ENCODE data around the gene DNAH11.
A peak's percentile ranks its signal among the peaks of the same experiment; 100 is the strongest.
"Not testable (repeated sequence)": the region's sequence is repeated elsewhere in the genome, so short reads cannot be mapped to it uniquely, and the experiment has no call there.

DNAH11 gene

DNA sequence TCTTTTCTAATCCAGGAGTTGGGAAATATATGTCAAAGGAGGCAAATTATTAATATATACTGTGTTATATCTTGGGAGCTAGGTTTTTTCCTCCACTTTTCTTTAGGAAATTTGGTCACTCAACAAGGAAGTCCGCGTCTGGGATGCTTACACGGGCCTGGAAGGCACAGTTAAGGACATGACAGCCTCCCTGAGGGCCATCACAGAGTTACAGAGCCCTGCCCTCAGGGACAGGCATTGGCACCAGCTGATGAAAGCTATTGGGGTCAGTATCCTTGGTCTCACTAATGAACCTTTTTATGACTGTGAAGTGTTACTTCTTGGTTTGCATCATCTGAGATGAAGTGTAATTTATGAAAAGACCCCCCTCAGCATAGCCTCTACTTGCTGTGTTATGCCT is 74.7 kb downstream of the DNAH11 start:
- DNase-seq (ENCODE audit: low read depth): no peak

DNA sequence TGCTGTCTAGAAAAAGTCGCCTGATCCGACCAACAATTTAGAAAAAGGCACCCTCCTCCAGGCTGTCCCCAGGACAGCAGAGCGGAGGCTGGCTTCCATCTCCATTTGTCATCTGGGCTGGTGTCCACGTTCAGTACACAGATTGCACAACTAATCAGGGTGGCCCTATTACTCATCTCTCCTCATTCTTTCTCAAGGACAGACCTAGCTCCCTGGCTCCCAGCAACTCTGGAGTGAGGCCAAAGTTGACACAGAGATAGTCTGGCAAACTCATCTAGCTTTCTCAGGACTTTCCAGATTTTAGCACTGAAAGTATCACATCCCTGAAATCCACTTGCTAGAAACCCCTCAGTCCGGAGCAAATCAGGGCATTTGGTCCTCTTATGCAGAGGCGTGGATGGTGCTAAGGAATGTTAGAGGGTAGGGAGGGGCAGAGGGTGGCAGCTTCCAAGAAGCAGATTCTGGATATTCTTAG is 75.1 kb downstream of the DNAH11 start:
- DNase-seq (ENCODE audit: low read depth): peak; percentile 80

DNA sequence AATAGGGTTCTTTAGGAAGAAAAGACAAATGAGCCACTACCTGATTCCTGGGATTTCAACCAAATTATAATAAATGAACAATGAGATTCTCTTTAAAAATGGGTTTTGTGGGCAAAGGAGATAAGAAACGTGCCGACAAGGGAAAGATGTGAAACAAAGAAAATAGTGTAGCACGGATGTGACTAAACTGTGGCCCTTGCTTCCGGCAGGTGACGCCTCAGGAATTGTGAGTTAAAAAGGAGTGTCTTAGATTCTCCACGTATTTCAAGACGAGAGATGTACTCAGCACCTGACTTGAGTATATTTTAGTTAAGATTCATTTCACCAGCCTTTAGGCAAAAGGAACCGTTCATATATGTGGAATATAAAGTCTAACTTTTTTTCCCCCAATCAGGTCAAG is 75.9 kb downstream of the DNAH11 start:
- no peak for DNase-seq (ENCODE audit: low read depth)

DNA sequence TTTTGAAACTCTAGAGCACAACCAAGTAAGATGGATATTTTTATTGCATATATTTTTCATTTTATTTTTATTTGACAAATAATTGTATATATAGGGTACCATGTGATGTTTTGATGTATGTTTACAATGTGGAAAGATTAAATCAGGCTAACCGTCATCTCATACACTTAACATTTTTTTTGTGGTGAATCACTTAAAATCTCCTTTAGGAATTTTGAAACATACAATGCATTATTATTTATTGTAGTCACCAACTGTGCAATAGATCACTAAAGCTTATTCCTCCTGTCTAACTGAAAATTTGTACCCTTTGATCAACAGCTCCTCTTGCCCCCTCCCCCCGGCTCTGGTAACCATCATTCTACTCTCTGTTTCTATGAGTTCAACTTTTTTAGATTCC is 77.2 kb downstream of the DNAH11 start:
- DNase-seq (ENCODE audit: low read depth): no peak

DNA sequence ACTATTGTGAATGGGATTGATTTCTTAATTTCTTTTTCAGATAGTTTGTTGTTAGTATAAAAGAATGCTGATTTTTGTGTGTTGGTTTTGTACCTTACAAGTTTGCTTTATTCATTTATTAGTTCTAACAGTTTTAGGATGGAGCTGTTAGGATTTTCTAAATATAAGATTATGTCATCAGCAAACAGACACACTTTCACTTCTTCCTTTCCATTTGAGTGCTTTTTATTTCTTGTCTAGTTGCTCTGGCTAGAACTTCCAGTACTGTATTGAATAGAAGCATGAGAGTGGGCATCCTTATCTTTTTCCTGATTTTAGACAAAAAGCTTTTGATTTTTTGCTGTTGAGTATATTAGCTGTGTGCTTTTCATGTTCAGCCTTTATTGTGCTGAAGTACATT is 81.5 kb downstream of the DNAH11 start:
- no peak for DNase-seq (ENCODE audit: low read depth)

DNA sequence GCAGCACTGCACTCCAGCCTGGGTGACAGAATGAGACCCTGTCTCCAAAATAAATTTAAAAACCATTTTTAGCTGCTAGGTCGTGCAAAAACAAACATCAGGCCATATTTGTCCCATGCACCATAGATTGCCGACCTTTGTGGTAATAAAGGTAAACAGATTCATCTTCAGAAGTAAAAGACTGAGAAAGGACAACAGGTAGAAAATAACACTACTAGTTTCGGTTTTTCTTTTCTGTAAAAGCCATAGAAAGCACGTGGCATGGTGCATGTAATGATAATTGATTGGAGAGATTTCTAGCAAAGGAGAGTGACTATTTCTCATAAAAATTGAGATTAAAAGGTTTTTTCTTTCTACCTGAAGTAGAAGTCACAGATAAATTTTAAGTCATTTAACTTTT is 93.9 kb downstream of the DNAH11 start:
- DNase-seq (ENCODE audit: low read depth): no peak

DNA sequence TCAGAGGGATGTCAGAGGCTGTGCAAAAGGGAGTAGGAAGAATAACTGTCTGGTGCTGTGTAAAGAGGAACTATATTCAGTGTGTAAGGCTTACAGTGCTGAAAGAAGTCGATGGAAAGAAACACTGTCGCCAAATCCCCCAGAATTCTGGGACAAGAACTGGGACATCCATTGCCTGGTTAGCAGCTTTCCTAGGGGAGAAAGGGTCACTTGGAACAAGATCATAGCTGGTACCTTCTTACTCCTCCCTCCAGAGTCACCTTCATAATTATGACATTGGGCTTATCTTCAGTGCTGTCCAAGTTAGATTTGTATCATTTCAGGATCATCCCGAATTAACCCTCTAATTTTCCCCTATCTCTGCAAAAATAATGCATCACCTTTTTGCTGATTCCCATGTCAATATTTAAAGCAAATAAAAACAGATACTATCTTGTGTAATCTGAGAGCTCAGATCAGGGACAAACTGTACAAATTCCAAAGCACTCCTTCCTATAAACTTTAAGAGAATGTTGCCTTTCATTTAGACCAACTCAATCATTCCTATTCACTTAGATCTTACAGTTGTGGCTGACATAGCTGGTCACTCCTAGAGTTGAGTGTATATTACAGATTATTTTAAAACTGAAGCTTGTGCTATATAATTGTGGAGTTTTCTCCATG is 96.5 kb downstream of the DNAH11 start:
- no peak for DNase-seq (ENCODE audit: low read depth)

DNA sequence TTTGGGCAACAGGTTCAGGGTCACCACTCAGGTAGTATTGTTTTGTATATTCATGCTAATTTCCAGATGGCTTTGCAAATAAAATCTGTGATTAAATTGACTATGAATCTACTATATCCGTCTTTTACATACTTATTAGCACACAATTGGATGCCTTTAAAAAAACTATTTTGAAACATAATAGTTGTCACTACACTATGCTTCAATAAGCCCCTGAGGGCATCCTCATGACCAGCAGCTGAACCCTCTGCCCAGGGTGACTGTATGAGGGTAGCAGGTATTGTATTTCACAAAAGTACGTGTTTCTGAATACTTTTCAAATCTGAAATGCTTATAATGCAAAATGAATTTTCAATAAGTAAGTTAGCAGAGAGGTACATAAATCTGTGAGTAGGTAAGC is 97.3 kb downstream of the DNAH11 start:
- DNase-seq (ENCODE audit: low read depth): no peak

DNA sequence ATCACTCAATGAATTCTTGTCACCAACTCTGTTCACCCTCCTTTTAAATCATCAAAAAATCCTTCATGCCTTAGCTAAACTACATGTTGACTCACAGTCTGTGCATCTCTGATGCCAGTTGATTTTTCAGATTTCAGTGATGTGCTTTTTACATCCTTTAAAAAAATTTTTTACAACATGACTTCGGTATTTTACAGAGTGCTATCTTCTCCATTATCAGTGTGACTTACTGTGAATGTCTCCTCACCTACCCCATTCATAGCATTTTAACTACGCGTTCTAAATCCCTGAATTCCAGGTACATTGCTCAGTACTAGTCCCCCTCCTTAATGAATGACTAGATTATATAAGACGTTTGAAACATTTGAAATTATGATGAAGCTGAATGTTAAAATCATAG is 98.7 kb downstream of the DNAH11 start:
- DNase-seq (ENCODE audit: low read depth): no peak

DNA sequence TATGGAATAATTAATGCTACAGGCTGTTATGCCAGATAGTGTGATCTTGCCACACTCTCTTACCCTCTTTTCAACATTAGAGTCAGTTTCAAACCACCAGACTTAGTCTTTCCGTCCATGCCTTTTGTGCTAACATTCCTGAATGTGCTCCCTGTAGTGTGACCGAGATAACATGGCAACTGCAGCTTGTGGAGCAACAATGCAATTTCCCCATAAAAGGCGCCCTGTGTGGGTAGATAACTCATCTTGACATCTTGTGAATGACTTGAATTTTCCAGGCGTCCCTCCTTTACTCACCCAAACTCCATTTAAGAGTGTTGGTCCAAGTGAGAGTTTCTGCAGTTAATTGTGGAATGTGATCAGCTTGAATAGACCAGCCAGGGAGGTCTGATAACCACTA is 99.6 kb downstream of the DNAH11 start:
- DNase-seq (ENCODE audit: low read depth): no peak

DNA sequence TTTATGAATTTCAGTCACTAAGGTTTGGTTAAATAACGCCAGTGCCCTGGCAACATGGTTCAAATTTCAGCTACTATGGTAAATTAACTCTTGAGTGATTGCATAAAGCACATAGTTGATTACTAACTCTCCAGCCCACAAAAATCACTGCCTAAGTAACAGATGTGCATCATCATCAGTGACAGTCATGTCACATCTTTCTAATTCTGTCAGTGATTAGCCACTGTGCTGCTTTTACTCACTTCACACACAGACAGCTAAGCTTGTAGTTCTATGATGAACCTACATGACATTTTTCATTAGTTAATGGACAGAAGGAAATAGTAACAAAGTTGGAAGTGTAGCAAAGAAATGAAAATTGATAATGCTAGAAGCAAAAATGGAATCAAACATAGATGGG is 108.9 kb downstream of the DNAH11 start:
- DNase-seq (ENCODE audit: low read depth): no peak

DNA sequence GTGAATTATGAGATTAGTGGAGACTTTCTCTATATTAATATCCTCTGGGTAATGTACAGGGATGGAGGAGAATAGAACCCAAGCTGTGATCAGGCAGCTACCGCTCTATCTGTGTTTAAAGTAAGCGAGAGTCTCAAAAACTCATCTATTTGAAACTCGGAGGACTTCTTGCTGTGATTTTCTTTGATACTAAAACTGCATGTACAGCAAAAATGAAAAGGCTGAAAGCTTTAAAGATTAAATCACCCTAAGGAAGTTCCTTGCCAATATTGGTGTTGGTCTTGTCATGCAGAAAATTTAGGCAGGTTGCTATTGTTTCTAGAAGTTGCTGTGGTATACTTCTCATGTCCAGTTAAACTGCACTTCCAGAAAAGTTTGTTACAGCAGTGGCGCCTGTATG is 110.8 kb downstream of the DNAH11 start:
- DNase-seq (ENCODE audit: low read depth): no peak

DNA sequence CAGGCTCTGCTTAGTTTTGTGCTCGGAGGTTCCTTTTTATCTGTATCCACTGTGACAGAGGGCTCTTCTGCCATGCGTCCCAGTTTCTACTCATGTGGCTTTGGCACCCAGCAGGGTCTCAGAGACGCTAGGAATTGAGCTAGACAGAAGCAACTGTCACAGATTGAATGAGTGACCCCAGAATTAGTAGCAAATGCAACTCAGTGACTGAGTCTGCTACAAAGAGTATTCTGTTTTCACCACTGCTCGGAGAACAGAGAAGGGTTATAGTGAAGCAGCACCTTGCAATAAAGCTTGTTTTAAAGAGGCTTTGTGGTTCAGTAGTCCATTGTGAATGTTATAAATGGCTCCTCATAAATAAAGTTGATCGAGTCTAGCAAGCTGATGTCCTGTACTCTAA is 113.2 kb downstream of the DNAH11 start:
- no peak for DNase-seq (ENCODE audit: low read depth)

DNA sequence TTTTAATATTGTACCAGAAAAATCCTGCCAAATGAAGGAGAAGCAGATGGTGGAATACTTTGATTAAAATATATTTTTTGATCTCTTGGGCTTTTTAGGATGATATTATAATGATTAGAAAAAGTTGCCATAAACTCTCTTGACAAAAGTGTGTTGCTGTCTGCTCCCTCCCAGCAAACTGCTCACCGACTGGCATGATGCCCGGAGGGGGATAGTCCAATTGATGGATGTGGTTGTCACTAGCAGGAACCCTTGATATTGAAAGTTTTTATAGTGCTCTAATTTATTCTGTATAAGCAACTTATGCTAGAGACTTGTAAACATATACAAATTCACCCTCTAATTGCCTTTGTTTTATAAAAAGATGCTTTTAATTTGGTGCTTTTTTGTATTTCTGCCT is 114.0 kb downstream of the DNAH11 start:
- DNase-seq (ENCODE audit: low read depth): no peak

DNA sequence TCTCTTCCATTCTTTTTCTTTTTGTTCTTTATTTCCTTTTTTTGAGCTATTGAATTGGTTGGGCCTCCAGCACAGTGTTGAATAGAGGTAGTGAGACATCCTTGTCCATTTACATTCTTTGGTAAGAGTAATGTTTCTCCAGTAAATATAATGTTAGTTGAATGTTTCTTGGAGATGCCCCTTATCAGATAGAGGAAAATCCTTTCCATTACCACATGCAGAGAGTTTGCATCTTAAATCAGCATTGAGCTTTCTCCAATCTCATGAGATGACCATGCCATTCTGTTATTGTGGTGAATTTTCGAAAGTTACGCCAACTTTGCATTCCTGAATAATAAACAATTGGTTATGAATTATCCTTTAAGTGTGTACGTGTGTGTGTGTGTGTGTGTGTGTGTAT is 127.7 kb downstream of the DNAH11 start:
- DNase-seq (ENCODE audit: low read depth): no peak

DNA sequence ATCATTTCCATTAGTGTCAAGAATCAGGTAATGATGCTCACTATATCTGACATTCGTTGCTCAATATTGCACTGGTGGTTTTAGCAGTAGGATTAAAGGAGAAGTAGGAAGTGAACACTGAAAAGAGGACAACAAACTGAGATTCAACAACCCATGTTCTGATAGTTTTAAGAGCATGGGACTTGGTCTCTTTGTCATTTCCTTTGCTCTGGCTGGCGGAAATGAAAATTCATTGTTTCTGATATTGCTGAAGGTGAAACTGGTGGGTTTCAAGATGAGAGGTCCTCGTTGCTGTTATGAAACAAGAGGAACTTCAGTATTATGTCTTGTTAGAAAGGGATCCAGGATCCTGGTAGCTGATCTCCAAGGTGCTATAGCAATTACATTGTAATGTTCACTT is 129.0 kb downstream of the DNAH11 start:
- no peak for DNase-seq (ENCODE audit: low read depth)

DNA sequence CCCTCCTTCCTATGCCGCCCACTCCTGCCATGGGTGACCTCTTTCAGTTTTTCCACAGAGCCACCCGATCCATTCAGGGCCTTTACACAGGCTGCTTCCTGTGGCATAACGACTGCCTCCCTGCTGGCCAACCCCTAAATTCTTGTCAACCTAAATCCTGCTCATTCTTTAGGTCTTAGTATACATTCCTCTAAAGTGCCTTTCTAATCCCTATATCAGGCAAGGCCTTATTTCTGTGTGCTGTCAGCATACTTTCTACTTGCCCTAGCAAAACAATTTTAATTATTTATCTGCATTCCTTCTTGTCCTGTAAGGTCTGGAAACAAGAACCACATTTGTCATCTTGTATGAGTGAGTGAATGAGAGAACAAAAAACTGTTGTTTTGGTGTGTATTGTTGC is 132.4 kb downstream of the DNAH11 start:
- no peak for DNase-seq (ENCODE audit: low read depth)

DNA sequence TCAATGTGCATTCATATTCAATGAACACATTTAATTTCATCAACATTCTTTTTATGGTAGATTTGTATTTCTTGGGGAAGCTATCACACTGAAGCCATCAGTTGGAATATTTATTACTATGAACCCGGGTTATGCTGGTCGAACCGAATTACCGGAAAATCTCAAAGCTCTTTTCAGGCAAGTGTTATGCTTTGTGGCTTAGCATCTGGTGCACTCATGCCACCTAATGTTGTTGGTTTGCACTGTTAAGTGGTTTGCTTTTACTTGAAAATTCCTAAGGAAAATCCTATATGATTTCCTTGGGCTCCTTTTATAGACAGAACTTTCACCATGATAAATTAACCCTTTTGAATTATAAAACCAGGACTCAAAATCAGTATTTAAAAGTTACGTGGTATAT is 147.9 kb downstream of the DNAH11 start:
- DNase-seq (ENCODE audit: low read depth): no peak

DNA sequence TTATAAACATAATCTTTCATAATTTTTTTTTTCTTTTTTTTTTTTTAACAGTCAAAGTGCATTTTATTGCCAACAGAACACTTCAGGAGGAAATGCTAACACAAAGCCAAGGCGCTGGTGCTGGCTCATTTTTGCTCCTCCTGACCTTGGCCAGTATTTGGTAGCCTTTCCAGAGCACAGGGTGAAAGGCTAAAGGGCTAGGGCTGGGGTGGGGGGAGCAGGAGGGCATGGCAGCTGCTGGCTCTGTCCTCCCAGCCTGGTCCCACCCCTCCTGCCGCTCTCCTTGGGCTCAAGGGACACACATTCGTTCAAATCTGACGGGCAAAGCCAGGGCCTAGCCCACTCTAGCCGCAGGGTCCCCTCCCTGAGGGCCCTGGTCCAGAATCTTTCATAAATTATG is 148.3 kb downstream of the DNAH11 start:
- not testable (repeated sequence) for DNase-seq (ENCODE audit: low read depth)

DNA sequence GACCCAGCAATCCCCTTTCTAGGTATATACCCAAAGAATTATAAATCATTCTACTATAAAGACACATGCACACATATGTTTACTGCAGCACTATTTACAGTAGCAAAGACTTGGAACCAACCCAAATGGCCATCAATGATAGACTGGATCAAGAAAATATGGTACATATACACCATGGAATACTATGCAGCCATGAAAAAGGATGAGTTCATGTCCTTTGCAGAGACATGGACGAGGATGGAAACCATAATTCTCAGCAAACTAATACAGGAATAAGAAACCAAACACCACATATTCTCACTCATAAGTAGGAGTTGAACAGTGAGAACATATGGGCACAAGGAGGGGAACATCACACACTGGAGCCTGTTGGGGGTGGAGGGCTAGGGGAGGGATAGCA is 157.7 kb downstream of the DNAH11 start:
- DNase-seq (ENCODE audit: low read depth): not testable (repeated sequence)

DNA sequence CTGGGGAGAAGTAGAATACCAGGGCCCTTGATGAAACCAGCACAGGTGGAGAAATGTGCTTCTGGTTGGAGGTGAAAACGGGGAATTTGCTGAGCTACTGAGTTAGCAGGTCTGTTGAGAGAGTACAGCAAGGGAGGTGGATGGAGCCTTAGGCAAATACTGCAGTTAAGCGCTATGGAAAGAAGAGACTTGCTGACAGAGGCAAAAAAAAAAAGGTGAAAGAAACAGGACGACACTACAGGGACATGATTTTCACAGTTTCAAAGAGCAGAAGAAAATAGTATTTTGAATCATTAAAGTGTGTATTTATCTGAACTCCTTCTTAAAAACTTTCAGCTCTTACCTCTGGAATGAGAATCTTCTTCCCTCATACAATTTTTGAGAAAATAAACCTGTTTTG is 159.5 kb downstream of the DNAH11 start:
- no peak for DNase-seq (ENCODE audit: low read depth)

DNA sequence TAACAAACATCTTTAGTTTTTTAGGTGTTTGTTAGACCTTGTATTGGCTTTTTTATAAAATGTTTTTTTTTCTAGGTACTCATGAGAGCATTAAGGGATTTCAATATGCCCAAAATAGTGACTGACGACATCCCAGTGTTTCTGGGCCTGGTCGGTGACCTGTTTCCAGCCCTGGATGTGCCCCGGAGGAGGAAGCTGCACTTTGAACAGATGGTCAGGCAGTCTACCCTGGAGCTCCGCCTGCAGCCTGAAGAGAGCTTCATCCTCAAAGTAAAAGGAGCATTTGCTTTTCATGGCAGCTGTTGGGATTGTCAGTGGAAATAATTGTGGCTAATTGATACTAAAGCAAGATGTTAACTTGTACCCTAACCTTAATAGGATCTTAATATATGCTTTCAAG is 161.5 kb downstream of the DNAH11 start:
- DNase-seq (ENCODE audit: low read depth): no peak

DNA sequence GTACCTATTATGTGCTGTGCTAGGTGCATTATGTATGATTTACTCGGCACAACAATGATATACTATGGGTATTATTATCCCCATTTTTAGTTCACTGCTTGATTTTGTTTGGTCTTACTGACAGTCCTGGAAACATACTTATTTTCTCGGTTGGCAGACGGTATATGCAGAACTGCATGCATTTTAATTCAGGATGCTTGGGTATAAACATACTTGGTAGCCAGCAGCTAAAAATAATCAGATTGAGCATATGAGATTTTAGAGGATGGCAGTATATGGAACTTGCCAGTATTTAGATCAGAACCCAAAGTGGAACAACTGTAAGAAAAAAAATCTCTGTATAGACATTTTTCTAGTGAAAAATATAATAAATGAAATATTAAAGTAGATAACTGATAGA is 163.3 kb downstream of the DNAH11 start:
- DNase-seq (ENCODE audit: low read depth): no peak

DNA sequence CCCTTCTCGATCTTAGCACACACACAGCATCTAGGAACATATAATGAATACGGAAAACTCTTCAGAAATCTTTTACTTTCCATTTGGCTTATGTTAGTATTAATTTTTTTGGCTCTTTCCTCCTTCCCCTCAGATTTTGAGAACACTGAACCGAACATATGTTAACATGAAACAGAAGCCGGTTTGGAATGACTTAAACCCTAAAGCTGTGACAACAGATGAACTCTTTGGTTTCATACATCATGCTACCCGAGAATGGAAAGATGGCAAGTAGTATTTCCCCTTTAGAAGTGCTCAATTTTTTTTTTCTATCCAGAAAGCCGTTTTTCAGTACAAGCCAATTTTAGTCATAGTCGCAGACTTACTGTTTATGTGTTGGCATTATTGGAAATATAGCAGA is 164.7 kb downstream of the DNAH11 start:
- no peak for DNase-seq (ENCODE audit: low read depth)

DNA sequence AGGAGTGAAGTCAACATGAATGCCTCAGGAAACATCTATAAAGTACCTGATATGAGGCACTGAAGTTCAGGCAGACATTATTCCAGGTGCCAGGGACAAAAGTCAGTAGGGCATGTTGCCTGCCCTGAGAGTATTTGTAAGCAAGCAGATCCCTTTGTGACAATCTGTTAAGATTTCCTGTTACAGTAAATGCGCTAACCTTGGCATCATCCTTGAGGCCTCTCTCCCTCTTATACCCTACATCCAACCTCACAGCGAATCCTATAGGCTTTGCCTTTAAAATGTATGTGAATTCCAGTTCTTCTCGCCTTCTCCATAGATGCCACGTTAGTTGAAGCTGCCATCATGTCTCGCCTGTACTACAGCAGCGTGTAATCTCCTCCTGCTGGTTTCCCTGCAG is 165.3 kb downstream of the DNAH11 start:
- DNase-seq (ENCODE audit: low read depth): no peak
